MM.1S (cell line): ENCODE results near the gene CNOT10.

ENCODE experiments used
- EZH2 ChIP-seq: fragments of 300-600 bp; sonication (generic); optimal IDR thresholded peaks from 2 replicates; pipeline ENCODE3; 2017; ENCODE audit warnings: low read depth, mild to moderate bottlenecking, antibody characterized with exemption, low read length, mixed read lengths
- TF ChIP-seq, protein P1 (sequence below): fragments of 300-600 bp; sonication (generic); IDR thresholded peaks from 2 replicates; pipeline ENCODE4 v1.5.1; 2016; ENCODE audit warnings: antibody characterized with exemption, low read length, mixed read lengths

DNA sequence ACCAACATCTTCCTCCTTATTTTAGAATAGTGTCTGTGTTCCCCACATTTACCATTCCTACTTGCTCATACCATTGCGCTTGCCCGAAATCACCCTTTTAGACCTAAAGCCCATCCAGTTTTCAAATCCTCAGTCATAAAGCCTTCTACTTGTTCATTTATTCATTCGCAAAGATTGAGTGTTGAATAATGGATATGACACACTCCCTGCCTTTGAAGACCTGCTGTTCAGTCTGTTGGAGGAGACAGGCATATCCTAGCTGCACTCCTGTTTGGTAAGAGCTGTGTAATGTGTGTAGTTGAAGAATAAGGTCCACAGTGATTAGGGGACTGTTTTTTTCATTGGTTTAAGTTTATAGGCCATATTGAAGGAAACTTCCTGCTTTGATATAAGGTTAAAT is 1.7 kb downstream of the CNOT10 start:
- TF ChIP-seq, protein P1, sequence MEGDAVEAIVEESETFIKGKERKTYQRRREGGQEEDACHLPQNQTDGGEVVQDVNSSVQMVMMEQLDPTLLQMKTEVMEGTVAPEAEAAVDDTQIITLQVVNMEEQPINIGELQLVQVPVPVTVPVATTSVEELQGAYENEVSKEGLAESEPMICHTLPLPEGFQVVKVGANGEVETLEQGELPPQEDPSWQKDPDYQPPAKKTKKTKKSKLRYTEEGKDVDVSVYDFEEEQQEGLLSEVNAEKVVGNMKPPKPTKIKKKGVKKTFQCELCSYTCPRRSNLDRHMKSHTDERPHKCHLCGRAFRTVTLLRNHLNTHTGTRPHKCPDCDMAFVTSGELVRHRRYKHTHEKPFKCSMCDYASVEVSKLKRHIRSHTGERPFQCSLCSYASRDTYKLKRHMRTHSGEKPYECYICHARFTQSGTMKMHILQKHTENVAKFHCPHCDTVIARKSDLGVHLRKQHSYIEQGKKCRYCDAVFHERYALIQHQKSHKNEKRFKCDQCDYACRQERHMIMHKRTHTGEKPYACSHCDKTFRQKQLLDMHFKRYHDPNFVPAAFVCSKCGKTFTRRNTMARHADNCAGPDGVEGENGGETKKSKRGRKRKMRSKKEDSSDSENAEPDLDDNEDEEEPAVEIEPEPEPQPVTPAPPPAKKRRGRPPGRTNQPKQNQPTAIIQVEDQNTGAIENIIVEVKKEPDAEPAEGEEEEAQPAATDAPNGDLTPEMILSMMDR: no peak
- TF ChIP-seq EZH2: no peak
